DND-41 (cell line): ENCODE measurements around the gene DGKB.

Source experiments
- ATAC-seq: fragments of 200-7000 bp; cut with Tn5 transposase; 3 replicates; pipeline ENCODE4 v1.9.1; 2021; ENCODE audit warnings: low read depth; ENCODE audit not compliant: insufficient read depth
- DNase-seq: peaks from one replicate; pipeline ENCODE4 v3.0.0-alpha.2; 2020
- H2AFZ ChIP-seq: 2 replicates; pipeline ENCODE4 v1.6.0; 2012; ENCODE audit warnings: low read depth, low read length
- H3K27ac ChIP-seq: 2 replicates; pipeline ENCODE4 v1.5.1; 2012; ENCODE audit warnings: low read length, inconsistent platforms
- H3K27me3 ChIP-seq: fragments of 200-600 bp; sonication (generic); 2 replicates; pipeline ENCODE4 v1.6.0; 2012; ENCODE audit warnings: low read length, mild to moderate bottlenecking, inconsistent platforms; ENCODE audit not compliant: insufficient read depth, poor library complexity
- H3K36me3 ChIP-seq: 2 replicates; pipeline ENCODE4 v1.5.1; 2012; ENCODE audit warnings: low read length, inconsistent platforms; ENCODE audit not compliant: insufficient read depth
- H3K4me1 ChIP-seq: 2 replicates; pipeline ENCODE4 v1.5.1; 2012; ENCODE audit warnings: mild to moderate bottlenecking, low read length; ENCODE audit not compliant: insufficient read depth
- H3K4me2 ChIP-seq: 2 replicates; pipeline ENCODE4 v1.6.0; 2012; ENCODE audit warnings: mild to moderate bottlenecking, moderate library complexity, low read length, inconsistent platforms; ENCODE audit not compliant: insufficient read depth
- H3K4me3 ChIP-seq, 2 experiments: fragments of 200-600 bp in 1 of 2; shearing (Covaris generic) in 1 of 2; 2 replicates each; pipeline ENCODE4 v1.5.1; 2012 to 2016; ENCODE audit warnings: inconsistent platforms in 2 of 2, low read length in 2 of 2, mild to moderate bottlenecking in 2 of 2, low read depth in 1 of 2, moderate library complexity in 1 of 2
- H3K79me2 ChIP-seq: 2 replicates; pipeline ENCODE4 v1.6.0; 2012; ENCODE audit warnings: low read length, inconsistent platforms; ENCODE audit not compliant: insufficient read depth
- H3K9ac ChIP-seq: 2 replicates; pipeline ENCODE4 v1.6.0; 2012; ENCODE audit warnings: low read depth, mild to moderate bottlenecking, inconsistent platforms, low read length, moderate library complexity
- H3K9me3 ChIP-seq: 2 replicates; pipeline ENCODE4 v1.5.1; 2012; ENCODE audit warnings: low read length, moderate library complexity, mild to moderate bottlenecking, inconsistent platforms; ENCODE audit not compliant: insufficient read depth, severe bottlenecking
- H4K20me1 ChIP-seq: 2 replicates; pipeline ENCODE4 v1.6.0; 2012; ENCODE audit warnings: low read length; ENCODE audit not compliant: insufficient read depth
- EZH2 ChIP-seq: IDR thresholded peaks from 3 replicates; pipeline ENCODE4 v1.6.1; 2012; ENCODE audit warnings: borderline replicate concordance, low read depth, mild to moderate bottlenecking, moderate library complexity, low read length, inconsistent platforms; ENCODE audit not compliant: severe bottlenecking
- TF ChIP-seq, protein P1 (sequence below): IDR thresholded peaks from 2 replicates; pipeline ENCODE4 v1.5.1; 2012; ENCODE audit warnings: borderline replicate concordance, low read length, moderate library complexity, mild to moderate bottlenecking; ENCODE audit not compliant: poor library complexity, severe bottlenecking; ENCODE audit errors: extremely low read depth

Gene DGKB

DNA sequence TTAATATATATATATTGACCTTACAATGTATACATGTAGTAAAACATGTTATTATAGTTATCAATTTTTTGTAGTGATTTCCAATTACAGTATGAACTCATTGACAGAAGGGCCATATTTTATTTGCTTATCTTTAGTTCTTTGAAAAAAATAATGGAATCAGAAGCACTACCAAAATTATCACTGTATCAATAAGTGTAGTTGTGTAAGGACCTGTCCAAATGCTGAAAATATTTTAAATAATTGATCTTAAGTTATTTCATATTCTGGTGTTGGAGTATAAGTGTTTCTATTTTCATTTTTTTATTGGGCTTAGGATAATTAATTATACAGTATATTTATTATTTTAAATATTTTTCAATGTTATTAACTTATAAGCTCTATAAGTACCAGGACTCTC lies 8.5 kb upstream of the DGKB start:
- TF ChIP-seq, protein P1, sequence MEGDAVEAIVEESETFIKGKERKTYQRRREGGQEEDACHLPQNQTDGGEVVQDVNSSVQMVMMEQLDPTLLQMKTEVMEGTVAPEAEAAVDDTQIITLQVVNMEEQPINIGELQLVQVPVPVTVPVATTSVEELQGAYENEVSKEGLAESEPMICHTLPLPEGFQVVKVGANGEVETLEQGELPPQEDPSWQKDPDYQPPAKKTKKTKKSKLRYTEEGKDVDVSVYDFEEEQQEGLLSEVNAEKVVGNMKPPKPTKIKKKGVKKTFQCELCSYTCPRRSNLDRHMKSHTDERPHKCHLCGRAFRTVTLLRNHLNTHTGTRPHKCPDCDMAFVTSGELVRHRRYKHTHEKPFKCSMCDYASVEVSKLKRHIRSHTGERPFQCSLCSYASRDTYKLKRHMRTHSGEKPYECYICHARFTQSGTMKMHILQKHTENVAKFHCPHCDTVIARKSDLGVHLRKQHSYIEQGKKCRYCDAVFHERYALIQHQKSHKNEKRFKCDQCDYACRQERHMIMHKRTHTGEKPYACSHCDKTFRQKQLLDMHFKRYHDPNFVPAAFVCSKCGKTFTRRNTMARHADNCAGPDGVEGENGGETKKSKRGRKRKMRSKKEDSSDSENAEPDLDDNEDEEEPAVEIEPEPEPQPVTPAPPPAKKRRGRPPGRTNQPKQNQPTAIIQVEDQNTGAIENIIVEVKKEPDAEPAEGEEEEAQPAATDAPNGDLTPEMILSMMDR: no peak
- TF ChIP-seq EZH2: no peak
- no peak overlapping the region for H3K4me3 ChIP-seq
- ATAC-seq: no peak

DNA sequence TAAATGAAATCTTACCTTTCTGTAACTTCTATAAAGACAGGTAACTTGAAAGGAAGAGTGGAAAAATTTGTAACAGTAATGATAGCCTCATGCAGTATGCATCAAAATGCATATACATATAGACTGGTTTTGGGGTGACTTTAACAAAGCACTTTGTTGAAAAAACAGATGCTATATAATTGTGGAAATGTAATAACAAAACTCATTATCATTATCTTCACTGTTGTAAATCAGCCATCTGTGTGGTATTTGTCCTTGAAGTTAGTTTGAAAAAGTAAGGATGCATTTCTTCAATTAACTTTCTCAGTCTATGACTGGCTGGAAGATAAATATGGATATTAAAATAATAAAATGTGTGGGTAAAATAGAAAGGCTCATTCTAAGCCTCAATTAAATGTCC lies 6.1 kb upstream of the DGKB start:
- Histone ChIP-seq H3K36me3 (no peaks in the 10 kb centered on the region), H2AFZ (no peak overlapping the region), H3K9me3 (no peaks in the 10 kb centered on the region), H3K79me2 (no peaks in the 10 kb centered on the region), H3K4me2 (no peak overlapping the region), H3K27me3 (no peaks in the 10 kb centered on the region), H3K4me1 (no peaks in the 10 kb centered on the region), H3K4me3 (no peak overlapping the region), H4K20me1 (no peaks in the 10 kb centered on the region), H3K9ac (no peak overlapping the region), H3K27ac (no peak overlapping the region)
- no peak for ATAC-seq
- TF ChIP-seq, protein P1: no peak
- TF ChIP-seq EZH2: no peak
- no peak for DNase-seq

More for the DNA sequence above, 8.5 kb upstream of the DGKB start:
- no peak overlapping the region for H3K9ac ChIP-seq
- no peaks in the 10 kb centered on the region for H3K9me3 ChIP-seq
- H3K27me3 ChIP-seq: no peaks in the 10 kb centered on the region
- H3K4me1 ChIP-seq: no peaks in the 10 kb centered on the region
- no peak overlapping the region for H3K27ac ChIP-seq
- no peak overlapping the region for H3K4me2 ChIP-seq
- no peaks in the 10 kb centered on the region for H4K20me1 ChIP-seq
- H3K36me3 ChIP-seq: no peaks in the 10 kb centered on the region
- no peak overlapping the region for H2AFZ ChIP-seq
- no peak for DNase-seq
- no peaks in the 10 kb centered on the region for H3K79me2 ChIP-seq

DNA sequence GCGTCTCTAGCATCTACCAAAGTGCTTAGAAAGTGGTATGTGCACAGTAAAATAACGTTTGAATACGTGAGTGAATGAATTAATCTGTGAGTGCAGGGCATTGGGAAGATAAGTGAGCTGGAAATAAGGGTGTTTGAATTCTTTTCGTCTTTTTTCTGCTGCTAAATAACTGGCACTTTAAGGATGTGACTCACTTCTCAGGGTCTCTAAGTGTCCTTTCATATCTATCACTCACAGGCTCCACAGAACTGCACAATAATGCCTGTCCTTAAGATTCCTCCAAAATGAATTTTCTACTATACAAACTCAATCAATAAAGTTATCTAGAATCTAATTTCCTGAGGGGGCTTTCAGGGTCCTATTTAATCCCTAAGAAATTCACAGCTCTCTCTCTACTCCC lies 3.2 kb upstream of the DGKB start:
- Histone ChIP-seq H3K27ac (no peak overlapping the region), H3K4me2 (no peak overlapping the region), H3K9me3 (no peaks in the 10 kb centered on the region), H3K4me3 (no peak overlapping the region), H3K4me1 (no peaks in the 10 kb centered on the region), H3K79me2 (no peaks in the 10 kb centered on the region), H3K9ac (no peak overlapping the region), H2AFZ (no peak overlapping the region), H3K36me3 (no peaks in the 10 kb centered on the region), H3K27me3 (no peaks in the 10 kb centered on the region), H4K20me1 (no peaks in the 10 kb centered on the region)
- DNase-seq (no peak), ATAC-seq (no peak)
- TF ChIP-seq EZH2: no peak
- TF ChIP-seq, protein P1: no peak

DNA sequence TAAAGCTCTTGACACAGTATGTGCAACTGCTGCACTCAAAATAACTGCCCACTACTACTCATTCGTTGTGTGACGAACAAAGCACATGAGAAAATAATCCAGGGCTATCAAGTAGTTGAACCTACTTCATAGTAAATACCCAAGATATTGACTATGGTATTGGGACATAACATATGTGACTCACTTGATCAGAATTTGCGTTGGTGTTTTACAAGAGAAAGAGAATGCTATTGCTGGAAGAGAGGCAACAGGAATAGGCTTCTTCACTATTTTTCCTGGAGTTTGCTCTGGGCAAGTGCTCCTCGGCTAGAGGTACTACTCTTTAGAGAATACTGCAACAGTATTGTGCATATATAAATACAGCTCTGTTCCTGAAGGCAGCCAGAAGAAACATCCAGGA lies 2.5 kb downstream of the DGKB start:
- Histone ChIP-seq H3K79me2 (no peaks in the 10 kb centered on the region), H3K4me1 (no peaks in the 10 kb centered on the region), H3K4me2 (no peak overlapping the region), H3K27me3 (no peaks in the 10 kb centered on the region), H4K20me1 (no peaks in the 10 kb centered on the region), H3K9me3 (no peaks in the 10 kb centered on the region), H3K36me3 (no peaks in the 10 kb centered on the region), H3K9ac (no peak overlapping the region), H2AFZ (no peak overlapping the region), H3K27ac (no peak overlapping the region), H3K4me3 (no peak overlapping the region)
- TF ChIP-seq EZH2: no peak
- TF ChIP-seq, protein P1: no peak
- no peak for ATAC-seq
- DNase-seq: no peak
